ENCODE measurements around the gene GPR32. TPM values are rescaled to one million over a fixed set of nuclear protein-coding genes. Genes with fewer than 3 reads are reported as not detected.
"Not testable (repeated sequence)": the region's sequence is repeated elsewhere in the genome, so short reads cannot be mapped to it uniquely, and the experiment has no call there.

GPR32 gene
- total RNA-seq (not detected), total RNA-seq (0 reads per million in 2 donors)

GRCh38 chr19:50770164-50770563 lies at the start of gene GPR32:
GPR32 (plus strand) TSS chr19:50770464; CDS start chr19:50770601, 137 bp downstream.
- not testable (repeated sequence) for H3K27ac Mint-ChIP-seq; DNase-seq; H3K36me3 Mint-ChIP-seq (ENCODE audit: low read depth); H3K9me3 ChIP-seq (ENCODE audit: control insufficient read depth, low read length, poor library complexity, severe bottlenecking); H3K4me1 Mint-ChIP-seq; ATAC-seq; H3K4me3 Mint-ChIP-seq
- peaks cover 50% of the 10 kb centered on the region for H3K27me3 Mint-ChIP-seq

- Mint-ChIP-seq H3K27me3 (peaks cover 65% of the 10 kb centered on the region), H3K27ac (no peak overlapping the region), H3K4me1 (peaks cover 13% of the 10 kb centered on the region), H3K36me3 (ENCODE audit: low read depth) (peaks cover 6% of the 10 kb centered on the region), H3K4me3 (no peak overlapping the region)
- no peaks in the 10 kb centered on the region for H3K9me3 ChIP-seq (ENCODE audit: control insufficient read depth, low read length, poor library complexity, severe bottlenecking)
- no peak for ATAC-seq
- no peak for DNase-seq
Measured at GRCh38 chr19:50720921-50721381, 49.3 kb upstream of the GPR32 start.

- H3K9me3 ChIP-seq (ENCODE audit: control insufficient read depth, low read length, poor library complexity, severe bottlenecking) = no peaks in the 10 kb centered on the region
- Mint-ChIP-seq H3K27me3 (peaks cover 66% of the 10 kb centered on the region), H3K4me3 (peak overlapping the region; percentile 13), H3K4me1 (peaks cover 13% of the 10 kb centered on the region), H3K27ac (no peak overlapping the region), H3K36me3 (ENCODE audit: low read depth) (peaks cover 6% of the 10 kb centered on the region)
- DNase-seq = no peak
- no peak for ATAC-seq
Measured at GRCh38 chr19:50721441-50722137, 48.7 kb upstream of the GPR32 start.

- H3K4me3 Mint-ChIP-seq = peak overlapping the region; percentile 1
- no peaks in the 10 kb centered on the region for H3K9me3 ChIP-seq (ENCODE audit: control insufficient read depth, low read length, poor library complexity, severe bottlenecking)
Measured at GRCh38 chr19:50722201-50723013, 47.9 kb upstream of the GPR32 start.

GRCh38 chr19:50723069-50723468 lies 47.2 kb upstream of the GPR32 start, which contains the start of gene CLEC11A:
CLEC11A (plus strand) TSS chr19:50723364; CDS start chr19:50723526, 162 bp downstream.
- peak within 1 kb of the TSS; percentile 61 for H3K4me3 Mint-ChIP-seq
- no peak for ATAC-seq
- peaks cover 6% of the 10 kb centered on the region for H3K36me3 Mint-ChIP-seq (ENCODE audit: low read depth)
- peaks cover 13% of the 10 kb centered on the region for H3K4me1 Mint-ChIP-seq
- H3K27me3 Mint-ChIP-seq = peaks cover 74% of the 10 kb centered on the region
- DNase-seq = no peak
- H3K9me3 ChIP-seq (ENCODE audit: control insufficient read depth, low read length, poor library complexity, severe bottlenecking) = no peaks in the 10 kb centered on the region
- no peak within 1 kb of the TSS for H3K27ac Mint-ChIP-seq

More at GRCh38 chr19:50722201-50723013, 47.9 kb upstream of the GPR32 start:
- Mint-ChIP-seq H3K27me3 (peaks cover 70% of the 10 kb centered on the region), H3K36me3 (ENCODE audit: low read depth) (peaks cover 6% of the 10 kb centered on the region), H3K27ac (no peak overlapping the region), H3K4me1 (peaks cover 13% of the 10 kb centered on the region)
- ATAC-seq (no peak), DNase-seq (no peak)

- H3K4me1 Mint-ChIP-seq = peaks cover 13% of the 10 kb centered on the region
- no peaks in the 10 kb centered on the region for H3K9me3 ChIP-seq (ENCODE audit: control insufficient read depth, low read length, poor library complexity, severe bottlenecking)
- peaks cover 80% of the 10 kb centered on the region for H3K27me3 Mint-ChIP-seq
- DNase-seq (no peak), ATAC-seq (no peak)
- H3K36me3 Mint-ChIP-seq (ENCODE audit: low read depth) = peaks cover 6% of the 10 kb centered on the region
- H3K4me3 Mint-ChIP-seq = peak overlapping the region; percentile 61
- H3K27ac Mint-ChIP-seq = no peak overlapping the region
Measured at GRCh38 chr19:50723735-50724521, 46.3 kb upstream of the GPR32 start.

GRCh38 chr19:50724522-50725217 lies 45.6 kb upstream of the GPR32 start:
- Mint-ChIP-seq H3K27me3 (peaks cover 80% of the 10 kb centered on the region), H3K27ac (no peak overlapping the region), H3K36me3 (ENCODE audit: low read depth) (peaks cover 6% of the 10 kb centered on the region), H3K4me1 (peaks cover 16% of the 10 kb centered on the region), H3K4me3 (peak overlapping the region; percentile 77)
- ATAC-seq (peak; percentile 89), DNase-seq (peak; percentile 53 to 73 (median 57))
- no peaks in the 10 kb centered on the region for H3K9me3 ChIP-seq (ENCODE audit: control insufficient read depth, low read length, poor library complexity, severe bottlenecking)

- Mint-ChIP-seq H3K27ac (no peak overlapping the region), H3K27me3 (peaks cover 74% of the 10 kb centered on the region), H3K4me1 (peaks cover 11% of the 10 kb centered on the region), H3K36me3 (ENCODE audit: low read depth) (peaks cover 6% of the 10 kb centered on the region), H3K4me3 (peak overlapping the region; percentile 77)
- ATAC-seq = peak; percentile 40
- no peak for DNase-seq
- no peaks in the 10 kb centered on the region for H3K9me3 ChIP-seq (ENCODE audit: control insufficient read depth, low read length, poor library complexity, severe bottlenecking)
Measured at GRCh38 chr19:50725218-50725910, 44.9 kb upstream of the GPR32 start.

GRCh38 chr19:50725911-50726230 lies 44.4 kb upstream of the GPR32 start:
- peak overlapping the region; percentile 77 for H3K4me3 Mint-ChIP-seq
- H3K36me3 Mint-ChIP-seq (ENCODE audit: low read depth) = peaks cover 6% of the 10 kb centered on the region
- H3K27me3 Mint-ChIP-seq = peaks cover 69% of the 10 kb centered on the region
- DNase-seq (no peak), ATAC-seq (no peak)
- H3K27ac Mint-ChIP-seq = no peak overlapping the region
- peaks cover 9% of the 10 kb centered on the region for H3K4me1 Mint-ChIP-seq
- H3K9me3 ChIP-seq (ENCODE audit: control insufficient read depth, low read length, poor library complexity, severe bottlenecking) = no peaks in the 10 kb centered on the region

- Mint-ChIP-seq H3K4me1 (peaks cover 9% of the 10 kb centered on the region), H3K27me3 (peaks cover 66% of the 10 kb centered on the region), H3K27ac (no peak overlapping the region), H3K36me3 (ENCODE audit: low read depth) (peaks cover 3% of the 10 kb centered on the region), H3K4me3 (no peak overlapping the region)
- no peaks in the 10 kb centered on the region for H3K9me3 ChIP-seq (ENCODE audit: control insufficient read depth, low read length, poor library complexity, severe bottlenecking)
- ATAC-seq (no peak), DNase-seq (no peak)
Measured at GRCh38 chr19:50728084-50728737, 42.1 kb upstream of the GPR32 start.

- H3K36me3 Mint-ChIP-seq (ENCODE audit: low read depth) = no peaks in the 10 kb centered on the region
- no peak overlapping the region for H3K27ac Mint-ChIP-seq
- H3K27me3 Mint-ChIP-seq = peaks cover 68% of the 10 kb centered on the region
Measured at GRCh38 chr19:50729894-50730293, 40.4 kb upstream of the GPR32 start.

GRCh38 chr19:50735869-50736268 lies 34.4 kb upstream of the GPR32 start:
- no peaks in the 10 kb centered on the region for H3K36me3 Mint-ChIP-seq (ENCODE audit: low read depth)
- H3K27ac Mint-ChIP-seq = no peak overlapping the region
- H3K4me3 Mint-ChIP-seq = no peak overlapping the region
- ATAC-seq (no peak), DNase-seq (no peak)
- peaks cover 78% of the 10 kb centered on the region for H3K27me3 Mint-ChIP-seq
- H3K9me3 ChIP-seq (ENCODE audit: control insufficient read depth, low read length, poor library complexity, severe bottlenecking) = no peaks in the 10 kb centered on the region
- H3K4me1 Mint-ChIP-seq = no peaks in the 10 kb centered on the region

More at GRCh38 chr19:50729894-50730293, 40.4 kb upstream of the GPR32 start:
- Mint-ChIP-seq H3K4me1 (peaks cover 7% of the 10 kb centered on the region), H3K4me3 (no peak overlapping the region)
- no peak for DNase-seq
- no peaks in the 10 kb centered on the region for H3K9me3 ChIP-seq (ENCODE audit: control insufficient read depth, low read length, poor library complexity, severe bottlenecking)
- ATAC-seq = no peak

Data from T-helper 17 cell (primary cell).